ENCODE data around the gene CREBBP.

GRCh38 chr16:3800477-3801270, 79.8 kb downstream of the CREBBP start:
- no peak for TF ChIP-seq POLR2AphosphoS5 (IDR thresholded peaks at IDR 0.05)
- TF ChIP-seq CTCF (IDR thresholded peaks at IDR 0.05) = no peak
